Stomach smooth muscle (tissue), 2 donors: ENCODE results near the gene SPDYE4.

Source experiments
- H3K27ac ChIP-seq: one replicate; pipeline ENCODE4 v1.7.0; 2013; ENCODE audit warnings: mild to moderate bottlenecking, low read length, inconsistent platforms
- H3K27me3 ChIP-seq, 2 donors: one replicate each; pipeline ENCODE4 v1.7.0; 2013; ENCODE audit warnings: low read length in 2 of 2; ENCODE audit not compliant: insufficient read depth in 2 of 2, control insufficient read depth in 1 of 2
- H3K36me3 ChIP-seq, 2 donors: one replicate each; pipeline ENCODE4 v1.7.0; 2013; ENCODE audit warnings: low read length in 2 of 2; ENCODE audit not compliant: control insufficient read depth in 2 of 2, insufficient read depth in 2 of 2
- H3K4me1 ChIP-seq: one replicate; pipeline ENCODE4 v1.7.0; 2013; ENCODE audit warnings: low read length; ENCODE audit not compliant: control insufficient read depth, insufficient read depth
- H3K4me3 ChIP-seq, 2 donors: one replicate each; pipeline ENCODE4 v1.7.0; 2013; ENCODE audit warnings: low read length in 2 of 2
- H3K9ac ChIP-seq, 2 donors: one replicate each; pipeline ENCODE4 v1.7.0; 2013; ENCODE audit warnings: low read length in 2 of 2, mild to moderate bottlenecking in 1 of 2
- H3K9me3 ChIP-seq, 2 donors: one replicate each; pipeline ENCODE4 v1.7.0; 2013; ENCODE audit warnings: low read length in 2 of 2; ENCODE audit not compliant: control insufficient read depth in 2 of 2
- donor health status: healthy.
- donor health status: Pancreatic carcinoma.

Gene SPDYE4

DNA sequence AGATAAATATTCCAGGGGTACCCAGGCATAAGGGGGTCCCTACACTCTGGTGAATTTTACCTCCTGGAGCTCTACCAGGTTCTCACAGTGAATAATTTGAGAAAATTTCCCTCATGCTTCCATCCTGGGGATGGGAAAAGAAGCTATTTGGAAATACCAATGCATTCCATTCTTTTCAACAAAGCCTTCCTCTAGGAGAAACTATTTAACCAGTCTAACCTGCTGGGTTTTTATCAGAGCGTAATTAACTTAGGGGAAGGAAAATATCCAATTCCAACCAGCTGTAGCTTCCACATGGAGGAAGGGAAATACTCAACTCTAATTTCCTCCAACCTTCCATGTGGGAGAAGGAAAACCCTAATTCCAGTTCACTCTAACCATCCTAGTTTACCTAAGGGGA is 23.8 kb upstream of the SPDYE4 start:
- H3K36me3 ChIP-seq, result no peaks in the 10 kb centered on the region
- H3K4me1 ChIP-seq, result no peaks in the 10 kb centered on the region
- H3K9ac ChIP-seq, result no peak overlapping the region
- no peak overlapping the region for H3K4me3 ChIP-seq
- H3K27me3 ChIP-seq, result peaks cover 0 to 3% of the 10 kb centered on the region in 2 donors
- no peaks in the 10 kb centered on the region for H3K9me3 ChIP-seq
- H3K27ac ChIP-seq, result no peak overlapping the region

DNA sequence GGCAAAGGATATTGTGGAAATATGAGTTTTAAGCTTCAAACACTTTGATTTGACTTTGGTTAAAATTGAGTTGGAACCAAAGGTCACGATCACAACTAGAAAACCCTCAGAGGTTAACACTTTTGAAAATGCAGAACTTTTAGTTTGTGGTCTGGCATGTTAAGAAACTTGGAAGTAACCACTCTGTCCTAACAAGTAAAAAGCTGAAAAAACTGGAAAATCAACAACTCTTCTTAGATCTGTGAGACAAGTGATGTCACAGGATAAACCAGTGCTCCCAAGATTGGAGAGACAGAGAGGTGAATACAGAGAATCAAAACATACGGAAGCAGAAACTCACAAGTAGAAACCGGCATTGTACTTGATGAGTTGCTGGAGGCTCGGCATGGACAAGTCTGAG is 23.4 kb upstream of the SPDYE4 start:
- Histone ChIP-seq H3K27me3 (peaks cover 0 to 3% of the 10 kb centered on the region in 2 donors), H3K9me3 (no peaks in the 10 kb centered on the region), H3K4me3 (no peak overlapping the region), H3K9ac (no peak overlapping the region), H3K36me3 (no peaks in the 10 kb centered on the region), H3K4me1 (no peaks in the 10 kb centered on the region), H3K27ac (no peak overlapping the region)

DNA sequence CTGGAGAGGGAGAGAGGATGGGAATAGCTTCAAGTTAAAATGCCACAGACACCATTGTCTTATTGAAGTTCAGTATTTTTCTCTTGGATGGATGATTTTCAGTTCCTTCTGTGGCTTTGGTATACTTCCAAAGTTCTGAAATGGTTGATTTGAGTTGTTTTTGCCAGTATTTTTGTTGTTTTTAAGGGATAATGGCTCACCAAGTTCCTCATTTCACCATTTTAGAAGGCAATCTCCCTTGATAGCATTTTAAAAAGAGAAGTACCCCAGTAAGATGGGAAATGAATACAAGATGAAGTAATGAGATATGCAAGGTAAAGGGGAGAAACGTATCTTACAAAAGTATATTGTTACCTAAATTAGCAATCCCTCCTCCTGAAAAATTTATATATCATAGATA is 18.5 kb upstream of the SPDYE4 start:
- no peaks in the 10 kb centered on the region for H3K4me1 ChIP-seq
- no peaks in the 10 kb centered on the region for H3K36me3 ChIP-seq
- no peaks in the 10 kb centered on the region for H3K27me3 ChIP-seq
- H3K27ac ChIP-seq, result no peak overlapping the region
- no peaks in the 10 kb centered on the region for H3K9me3 ChIP-seq
- no peak overlapping the region for H3K4me3 ChIP-seq
- H3K9ac ChIP-seq, result no peak overlapping the region

DNA sequence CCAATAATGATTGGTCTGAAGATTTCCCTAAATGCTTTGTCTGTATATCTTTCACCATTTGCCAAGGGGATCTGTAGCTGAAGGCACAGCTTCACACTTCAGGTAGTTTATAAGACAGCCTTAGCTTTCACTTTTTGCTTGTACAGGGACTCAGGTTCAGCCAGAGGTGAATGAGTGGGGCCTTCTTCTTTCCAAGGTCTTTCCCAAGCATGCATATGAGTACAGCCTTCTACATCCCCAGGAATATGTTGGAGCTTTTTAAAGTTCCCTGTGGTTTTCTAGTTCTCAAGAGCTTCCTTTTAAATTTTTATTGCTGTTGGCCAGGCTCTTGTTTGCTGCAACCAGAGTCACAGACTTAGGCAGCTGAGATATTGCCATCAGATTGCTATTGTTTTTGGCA is 17.9 kb upstream of the SPDYE4 start:
- Histone ChIP-seq H3K9ac (no peak overlapping the region), H3K9me3 (no peaks in the 10 kb centered on the region), H3K4me1 (no peaks in the 10 kb centered on the region), H3K27me3 (no peaks in the 10 kb centered on the region), H3K36me3 (no peaks in the 10 kb centered on the region), H3K27ac (no peak overlapping the region), H3K4me3 (no peak overlapping the region)

DNA sequence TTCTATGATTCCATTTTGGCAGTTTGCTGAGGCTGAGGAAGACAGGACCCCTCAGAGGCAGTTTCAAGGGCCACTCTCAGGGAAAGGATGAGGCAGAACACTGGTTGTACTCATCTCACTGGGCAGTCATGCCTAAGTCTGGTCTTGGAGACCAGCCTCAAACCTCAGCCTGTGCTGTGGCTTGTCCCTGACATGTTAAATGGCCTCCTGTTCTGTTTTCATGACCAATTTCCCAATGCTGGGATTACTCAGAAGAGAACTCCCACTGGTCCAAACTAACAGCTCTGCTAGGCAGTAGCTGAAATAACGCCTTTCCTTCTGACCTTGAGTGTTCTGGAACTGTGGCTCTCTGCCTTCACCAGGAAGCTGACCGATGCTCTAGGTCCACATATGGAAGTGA is 8.4 kb upstream of the SPDYE4 start:
- Histone ChIP-seq H3K9ac (no peak overlapping the region), H3K4me1 (no peaks in the 10 kb centered on the region), H3K27me3 (no peaks in the 10 kb centered on the region), H3K9me3 (no peaks in the 10 kb centered on the region), H3K4me3 (no peak overlapping the region), H3K27ac (no peak overlapping the region), H3K36me3 (no peaks in the 10 kb centered on the region)

DNA sequence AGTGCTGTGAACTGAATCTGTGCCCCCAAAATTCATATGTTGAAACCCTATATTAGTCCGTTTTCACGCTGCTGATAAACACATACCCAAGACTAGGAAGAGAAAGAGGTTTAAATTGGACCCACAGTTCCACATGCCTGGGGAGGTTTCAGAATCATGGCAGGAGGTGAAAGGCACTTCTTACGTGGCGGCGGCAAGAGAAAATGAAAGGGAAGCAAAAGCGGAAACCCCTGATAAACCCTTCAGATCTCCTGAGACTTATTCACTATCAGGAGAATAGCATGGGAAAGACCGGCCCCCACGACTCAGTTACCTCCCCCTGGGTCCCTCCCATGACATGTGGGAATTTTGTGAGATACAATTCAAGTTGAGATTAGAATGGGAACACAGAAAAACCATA is 3.7 kb upstream of the SPDYE4 start:
- no peaks in the 10 kb centered on the region for H3K4me1 ChIP-seq
- no peak overlapping the region for H3K9ac ChIP-seq
- H3K36me3 ChIP-seq, result no peaks in the 10 kb centered on the region
- H3K27ac ChIP-seq, result no peak overlapping the region
- no peak overlapping the region for H3K4me3 ChIP-seq
- H3K27me3 ChIP-seq, result peaks cover 0 to 3% of the 10 kb centered on the region in 2 donors
- no peaks in the 10 kb centered on the region for H3K9me3 ChIP-seq

DNA sequence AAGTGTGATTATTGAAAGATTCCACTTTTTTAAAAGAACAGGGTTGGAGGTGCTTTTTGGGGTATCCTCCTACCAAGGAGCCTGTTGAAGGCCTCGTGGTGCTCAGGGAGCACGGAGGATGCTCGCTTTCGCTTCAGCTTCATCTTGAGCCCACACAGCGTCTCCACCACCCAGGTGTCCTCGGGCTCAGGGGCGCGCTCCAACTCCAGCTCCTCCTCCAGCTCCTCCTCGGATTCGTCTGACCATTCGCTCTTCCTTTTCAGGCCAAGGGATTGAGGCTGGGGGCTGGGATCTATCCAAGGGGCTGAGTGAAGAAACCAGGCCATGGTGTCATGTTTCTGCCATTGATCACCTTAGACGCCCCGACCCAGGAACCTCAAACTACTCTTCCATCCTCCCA is 1.2 kb downstream of the SPDYE4 start:
- no peaks in the 10 kb centered on the region for H3K36me3 ChIP-seq
- H3K27ac ChIP-seq, result no peak overlapping the region
- H3K9me3 ChIP-seq, result no peaks in the 10 kb centered on the region
- H3K27me3 ChIP-seq, result peaks cover 0 to 5% of the 10 kb centered on the region in 2 donors
- no peak overlapping the region for H3K4me3 ChIP-seq
- H3K9ac ChIP-seq, result no peak overlapping the region
- no peaks in the 10 kb centered on the region for H3K4me1 ChIP-seq

DNA sequence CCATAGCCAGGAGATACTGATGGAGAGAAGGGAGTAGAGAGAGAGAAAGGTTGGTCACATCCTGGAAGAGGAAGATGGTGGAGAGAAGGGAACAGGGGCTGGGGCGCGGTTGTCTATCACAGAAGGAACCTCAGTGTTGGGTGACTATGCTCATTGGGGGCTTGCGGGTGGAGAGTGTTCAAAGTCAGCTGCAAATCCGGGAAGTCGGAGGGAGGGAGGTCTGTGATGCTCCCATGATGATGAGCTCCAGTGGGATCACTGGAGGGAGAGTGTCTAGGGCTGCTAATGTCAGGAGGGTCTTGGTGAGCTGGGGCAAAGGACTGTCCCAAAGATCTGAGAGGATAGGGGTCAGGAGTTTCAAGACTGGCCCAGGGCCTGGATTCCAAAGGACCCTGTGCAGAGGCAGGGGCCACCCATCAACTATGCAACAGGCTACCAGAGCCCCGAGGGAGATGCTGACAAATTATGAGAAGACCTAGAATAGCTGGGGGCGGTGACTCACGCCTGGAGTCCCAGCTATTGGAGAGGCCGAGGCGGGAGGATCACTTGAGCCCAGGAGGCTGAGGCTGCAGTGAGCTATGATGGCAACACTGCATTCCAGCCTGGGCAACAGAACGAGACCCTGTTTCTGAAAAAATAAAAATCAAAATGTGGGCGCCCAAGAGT is 2.6 kb downstream of the SPDYE4 start:
- Histone ChIP-seq H3K4me1 (no peaks in the 10 kb centered on the region), H3K36me3 (no peaks in the 10 kb centered on the region), H3K9me3 (no peaks in the 10 kb centered on the region), H3K27ac (no peak overlapping the region), H3K9ac (no peak overlapping the region), H3K4me3 (no peak overlapping the region), H3K27me3 (peaks cover 0 to 5% of the 10 kb centered on the region in 2 donors)

DNA sequence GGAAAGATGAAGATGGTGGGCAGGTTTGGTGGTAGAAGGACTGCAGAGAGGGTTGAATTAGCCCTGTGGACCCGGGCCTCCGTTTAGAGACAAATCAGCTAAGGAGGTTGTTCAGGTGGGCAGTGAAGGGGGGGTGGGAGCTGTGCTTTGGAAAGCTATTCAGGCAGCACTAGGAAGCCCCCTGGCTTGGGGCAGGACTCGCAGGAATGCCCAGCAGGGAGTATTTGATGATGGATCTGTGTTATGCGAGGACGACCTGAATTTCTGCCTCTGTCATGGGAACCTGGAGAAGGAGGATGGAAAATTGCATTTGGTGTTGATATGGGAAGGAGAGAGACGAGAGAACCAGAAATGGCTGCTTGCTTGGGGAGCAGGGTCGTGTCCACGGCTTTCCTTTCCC is 3.5 kb downstream of the SPDYE4 start:
- H3K9ac ChIP-seq, result no peak overlapping the region
- H3K36me3 ChIP-seq, result no peaks in the 10 kb centered on the region
- H3K4me1 ChIP-seq, result no peaks in the 10 kb centered on the region
- H3K9me3 ChIP-seq, result no peaks in the 10 kb centered on the region
- no peak overlapping the region for H3K27ac ChIP-seq
- H3K4me3 ChIP-seq, result no peak overlapping the region
- H3K27me3 ChIP-seq, result peaks cover 0 to 5% of the 10 kb centered on the region in 2 donors

DNA sequence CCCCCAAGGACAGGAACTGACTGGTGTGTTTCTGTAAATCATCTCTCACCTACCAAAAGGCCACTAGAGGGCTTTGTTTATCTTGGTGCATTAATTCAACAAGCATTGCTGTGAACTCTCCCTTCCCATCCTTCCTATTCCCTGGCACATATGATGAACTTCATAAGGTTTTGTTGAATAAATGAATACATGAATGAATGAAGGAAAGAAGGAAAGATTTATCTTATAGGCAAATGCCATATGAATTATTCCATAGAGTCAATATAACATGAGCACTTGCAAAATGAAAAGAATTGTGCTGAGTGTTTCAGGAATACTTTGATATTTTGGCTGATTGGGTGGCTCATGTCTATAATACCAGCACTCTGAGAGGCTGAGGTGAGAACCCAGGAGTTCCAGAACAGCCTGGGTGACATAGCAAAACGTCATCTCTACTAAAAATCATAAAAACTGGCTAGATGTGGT is 4.3 kb downstream of the SPDYE4 start:
- peaks cover 0 to 5% of the 10 kb centered on the region in 2 donors for H3K27me3 ChIP-seq
- no peaks in the 10 kb centered on the region for H3K9me3 ChIP-seq
- H3K4me1 ChIP-seq, result no peaks in the 10 kb centered on the region
- H3K9ac ChIP-seq, result no peak overlapping the region
- no peaks in the 10 kb centered on the region for H3K36me3 ChIP-seq
- no peak overlapping the region for H3K4me3 ChIP-seq
- H3K27ac ChIP-seq, result no peak overlapping the region

DNA sequence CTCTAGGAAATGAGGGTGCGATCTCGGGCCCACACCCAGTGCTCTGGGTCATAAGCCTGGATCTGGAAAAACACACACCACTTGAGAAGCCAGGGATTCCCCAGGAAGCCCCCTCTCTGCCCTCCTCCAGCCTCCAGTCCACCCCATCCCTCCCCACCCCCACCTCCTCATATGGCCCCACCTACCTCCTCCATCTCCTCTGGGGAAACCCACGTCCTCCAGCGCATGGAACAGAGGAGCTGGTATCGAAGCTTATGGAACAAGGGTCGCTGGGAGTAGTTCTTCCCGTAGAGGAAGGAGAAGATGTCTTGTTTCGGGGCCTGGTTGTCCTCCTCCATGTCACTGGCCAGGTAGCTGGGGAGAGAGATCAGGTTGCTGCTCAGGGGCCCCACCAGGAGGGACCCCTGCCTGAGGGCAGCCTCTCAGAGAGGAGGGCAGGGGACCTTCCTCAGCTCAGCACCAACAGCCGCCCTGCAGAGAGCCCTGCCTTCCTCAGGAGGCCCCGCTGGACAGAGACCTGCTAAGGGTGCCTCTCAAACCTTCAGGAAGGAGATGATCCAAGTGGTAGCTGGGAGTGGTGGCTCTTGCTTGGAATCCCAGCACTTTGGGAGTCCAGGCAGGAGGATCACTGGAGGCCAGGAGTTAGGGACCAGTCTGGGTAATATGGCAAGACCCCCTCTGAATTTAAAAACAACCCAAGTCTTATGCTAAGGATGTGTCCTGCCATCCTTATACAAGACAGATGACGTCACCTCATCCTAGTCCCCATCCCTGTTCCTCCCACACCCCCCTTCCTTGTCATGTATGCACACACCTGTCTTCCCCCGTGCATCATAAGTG is 5.0 kb downstream of the SPDYE4 start:
- Histone ChIP-seq H3K4me1 (no peaks in the 10 kb centered on the region), H3K9me3 (no peaks in the 10 kb centered on the region)

More for the DNA sequence above, 5.0 kb downstream of the SPDYE4 start:
- Histone ChIP-seq H3K9ac (no peak overlapping the region), H3K36me3 (no peaks in the 10 kb centered on the region), H3K4me3 (no peak overlapping the region), H3K27ac (no peak overlapping the region), H3K27me3 (peaks cover 0 to 5% of the 10 kb centered on the region in 2 donors)
